ENCODE measurements around the gene C11orf24. TPM values are rescaled to one million over a fixed set of nuclear protein-coding genes. Genes with fewer than 3 reads are reported as not detected.
"Not testable (repeated sequence)": the region's sequence is repeated elsewhere in the genome, so short reads cannot be mapped to it uniquely, and the experiment has no call there.

The C11orf24 gene
- total and polyA plus RNA-seq, 5 donors, result 18.9 to 40.1 (median 27.0) TPM

DNA sequence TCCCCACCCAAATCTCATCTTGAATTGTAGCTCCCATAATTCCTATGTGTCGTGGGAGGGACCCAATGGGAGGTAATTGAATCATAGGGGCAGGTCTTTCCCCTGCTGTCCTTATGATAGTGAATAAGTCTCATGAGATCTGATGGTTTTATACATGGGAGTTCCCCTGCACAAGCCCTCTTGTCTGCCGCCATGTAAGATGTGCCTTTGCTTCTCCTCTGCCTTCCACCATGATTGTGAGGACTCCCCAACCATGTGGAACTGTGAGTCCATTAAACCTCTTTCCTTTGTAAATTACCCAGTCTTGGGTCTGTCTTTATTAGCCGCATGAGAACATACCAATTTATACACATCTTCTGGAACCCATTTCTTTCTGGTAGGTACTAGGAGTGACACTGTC lies 12.8 kb upstream of the C11orf24 start:
- H3K27me3 ChIP-seq (ENCODE audit: control insufficient read depth, insufficient read depth); DNase-seq; H3K9me3 ChIP-seq (ENCODE audit: control insufficient read depth, low read length); H3K27ac ChIP-seq (ENCODE audit: low read length); H3K4me3 ChIP-seq (ENCODE audit: low read length); ATAC-seq; intact Hi-C loops (cut with DNase I); H3K4me1 ChIP-seq (ENCODE audit: control insufficient read depth, insufficient read depth, low read length): not testable (repeated sequence)
- 96% methylated on average over 3 of the region's 3 CpGs for WGBS

- no peak for ATAC-seq
- no peak for DNase-seq
- Histone ChIP-seq H3K27me3 (ENCODE audit: control insufficient read depth, insufficient read depth) (no peaks in the 10 kb centered on the region), H3K9me3 (ENCODE audit: control insufficient read depth, low read length) (no peaks in the 10 kb centered on the region), H3K4me3 (ENCODE audit: low read length) (no peak overlapping the region), H3K4me1 (ENCODE audit: control insufficient read depth, insufficient read depth, low read length) (no peaks in the 10 kb centered on the region), H3K27ac (ENCODE audit: low read length) (no peak overlapping the region)
- intact Hi-C loops (cut with DNase I), result no loop called here
- WGBS, result 94% methylated on average over 14 of the region's 14 CpGs
These were observed 11.1 kb upstream of the C11orf24 start for GRCh38 chr11:68282861-68283230.

- ATAC-seq (no peak), DNase-seq (no peak)
- Histone ChIP-seq H3K27ac (ENCODE audit: low read length) (no peak overlapping the region), H3K4me3 (ENCODE audit: low read length) (no peak overlapping the region), H3K4me1 (ENCODE audit: control insufficient read depth, insufficient read depth, low read length) (no peaks in the 10 kb centered on the region), H3K27me3 (ENCODE audit: control insufficient read depth, insufficient read depth) (no peaks in the 10 kb centered on the region), H3K9me3 (ENCODE audit: control insufficient read depth, low read length) (no peaks in the 10 kb centered on the region)
- 63% methylated on average over 15 of the region's 15 CpGs for WGBS
- intact Hi-C loops (cut with DNase I), result no loop called here
These were observed 10.5 kb upstream of the C11orf24 start for GRCh38 chr11:68282141-68282860.

DNA sequence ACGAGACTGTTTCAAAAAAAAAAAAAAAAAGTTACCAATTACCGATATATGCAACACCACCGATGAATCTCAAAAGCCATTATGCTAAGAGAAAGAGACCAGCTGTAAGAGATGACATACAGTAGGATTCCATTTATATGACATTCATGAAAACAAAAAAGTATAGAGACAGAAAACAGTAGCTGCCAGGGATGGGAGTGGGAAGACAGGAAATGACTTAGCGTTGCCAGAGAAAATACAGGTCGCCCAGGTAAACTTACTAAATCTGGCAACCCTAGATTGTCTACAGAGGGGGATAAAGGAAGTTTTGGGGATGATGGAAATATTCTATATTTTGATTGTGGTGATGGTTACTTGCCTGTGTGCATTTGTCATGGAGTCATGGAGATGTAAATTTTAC lies 7.9 kb upstream of the C11orf24 start:
- H3K9me3 ChIP-seq (ENCODE audit: control insufficient read depth, low read length), result no peaks in the 10 kb centered on the region
- no peaks in the 10 kb centered on the region for H3K4me1 ChIP-seq (ENCODE audit: control insufficient read depth, insufficient read depth, low read length)
- ATAC-seq, result no peak
- intact Hi-C loops (cut with DNase I), result no loop called here
- no peaks in the 10 kb centered on the region for H3K27me3 ChIP-seq (ENCODE audit: control insufficient read depth, insufficient read depth)
- H3K27ac ChIP-seq (ENCODE audit: low read length), result no peak overlapping the region
- no peak overlapping the region for H3K4me3 ChIP-seq (ENCODE audit: low read length)
- no peak for DNase-seq
- WGBS, result 81% methylated on average over 5 of the region's 5 CpGs

- Histone ChIP-seq H3K27ac (ENCODE audit: low read length) (no peak overlapping the region), H3K9me3 (ENCODE audit: control insufficient read depth, low read length) (no peaks in the 10 kb centered on the region), H3K4me1 (ENCODE audit: control insufficient read depth, insufficient read depth, low read length) (no peaks in the 10 kb centered on the region), H3K27me3 (ENCODE audit: control insufficient read depth, insufficient read depth) (no peaks in the 10 kb centered on the region), H3K4me3 (ENCODE audit: low read length) (no peak overlapping the region)
- DNase-seq (no peak), ATAC-seq (no peak)
- intact Hi-C loops (cut with DNase I), result no loop called here
- 78% methylated on average over 6 of the region's 6 CpGs for WGBS
These were observed 5.1 kb upstream of the C11orf24 start for GRCh38 chr11:68276861-68277260.

DNA sequence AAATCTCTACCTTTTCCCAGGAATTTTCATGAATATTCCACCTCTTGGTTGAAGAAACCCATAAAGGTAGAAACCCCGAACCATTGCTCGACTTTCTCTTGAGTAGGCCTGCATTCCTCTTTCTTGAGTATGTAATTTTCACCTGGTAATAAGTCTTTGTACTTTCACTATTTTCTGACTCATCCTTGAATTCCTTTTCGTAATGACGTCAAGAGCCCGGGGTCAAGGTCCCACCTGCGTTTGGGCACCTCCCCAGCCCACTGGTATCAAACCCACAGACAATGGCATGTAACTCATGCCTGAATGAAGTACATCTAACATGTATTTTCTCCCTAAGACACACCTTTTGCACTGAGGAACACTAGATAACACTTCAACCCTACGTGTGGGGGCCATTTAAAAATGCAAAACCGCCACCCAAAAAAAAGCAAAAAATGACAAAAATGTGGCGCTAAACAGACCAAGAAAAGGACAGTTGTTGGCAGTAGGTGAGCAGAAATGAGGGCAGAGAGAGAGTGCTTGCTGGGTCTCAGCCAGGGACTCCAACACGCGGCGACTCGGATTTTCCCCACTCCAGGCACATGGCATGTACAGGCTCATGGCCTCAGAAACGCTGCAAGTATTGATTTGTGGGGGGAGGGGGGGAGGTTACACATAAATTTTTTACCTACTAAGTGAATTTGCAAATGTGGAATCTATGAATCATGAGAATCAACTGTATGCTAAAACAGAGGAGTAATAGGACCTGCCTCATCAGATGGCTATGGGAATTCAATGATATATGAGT lies 4.1 kb upstream of the C11orf24 start:
- DNase-seq (no peak), ATAC-seq (no peak)
- intact Hi-C loops (cut with DNase I), result no loop called here
- 95% methylated on average over 14 of the region's 14 CpGs for WGBS
- Histone ChIP-seq H3K9me3 (ENCODE audit: control insufficient read depth, low read length) (no peaks in the 10 kb centered on the region), H3K4me1 (ENCODE audit: control insufficient read depth, insufficient read depth, low read length) (no peaks in the 10 kb centered on the region), H3K4me3 (ENCODE audit: low read length) (no peak overlapping the region), H3K27me3 (ENCODE audit: control insufficient read depth, insufficient read depth) (no peaks in the 10 kb centered on the region), H3K27ac (ENCODE audit: low read length) (no peak overlapping the region)

DNA sequence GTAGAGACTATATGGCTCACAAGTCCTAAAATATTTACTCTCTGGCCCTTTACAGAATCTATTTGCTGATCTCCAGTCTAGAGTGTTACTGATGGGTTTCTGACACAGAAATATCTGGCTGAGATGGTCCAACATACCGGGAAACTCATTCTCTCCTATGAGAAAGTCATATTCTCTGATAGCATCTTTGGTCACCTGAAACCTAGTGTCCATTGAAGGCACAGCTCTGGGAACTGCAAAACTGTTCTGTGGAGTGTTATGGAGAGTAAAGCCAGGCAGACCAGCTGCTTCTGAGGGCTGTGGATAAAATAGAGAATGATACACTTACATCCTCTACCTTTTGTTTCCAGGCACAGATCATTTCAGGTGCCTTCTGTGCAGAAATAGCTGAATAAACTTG lies 2.5 kb upstream of the C11orf24 start:
- 78% methylated on average over 1 of the region's 1 CpG for WGBS

DNA sequence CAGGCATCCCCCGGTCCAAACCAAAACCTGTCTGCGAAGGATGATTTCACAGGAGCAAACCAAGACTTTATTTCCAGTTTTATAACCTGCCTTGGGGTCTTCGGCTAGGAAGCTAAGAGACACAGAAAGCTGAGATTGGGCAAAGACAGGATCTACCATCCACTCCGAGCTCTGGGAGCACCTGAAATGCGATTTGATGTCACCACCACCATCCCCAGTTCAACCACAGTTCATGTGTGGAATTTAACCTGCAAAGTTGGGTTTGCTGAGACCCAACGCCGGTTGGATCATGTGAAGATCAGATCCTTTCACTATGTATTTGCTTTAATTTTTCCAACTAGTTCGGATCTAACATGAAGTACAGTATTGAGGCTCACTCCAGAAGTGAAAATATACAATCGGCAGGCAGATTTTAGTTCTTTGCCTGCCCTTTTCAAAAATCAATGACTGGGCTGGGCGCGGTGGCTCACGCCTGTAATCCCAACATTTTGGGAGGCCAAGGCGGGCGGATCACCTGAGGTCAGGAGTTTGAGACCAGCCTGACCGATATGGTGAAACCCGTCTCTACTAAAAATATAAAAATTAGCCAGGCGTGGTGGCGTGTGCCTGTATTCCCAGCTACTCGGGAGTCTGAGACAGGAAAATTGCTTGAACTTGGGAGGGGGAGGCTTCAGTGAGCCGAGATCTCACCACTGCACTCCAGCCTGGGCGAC lies 1.4 kb upstream of the C11orf24 start:
- Histone ChIP-seq H3K4me3 (ENCODE audit: low read length) (no peak overlapping the region), H3K4me1 (ENCODE audit: control insufficient read depth, insufficient read depth, low read length) (peaks cover 9% of the 10 kb centered on the region), H3K27me3 (ENCODE audit: control insufficient read depth, insufficient read depth) (no peaks in the 10 kb centered on the region), H3K27ac (ENCODE audit: low read length) (no peak overlapping the region), H3K9me3 (ENCODE audit: control insufficient read depth, low read length) (no peaks in the 10 kb centered on the region)
- intact Hi-C loops (cut with DNase I), result no loop called here
- DNase-seq (no peak), ATAC-seq (no peak)
- 93% methylated on average over 21 of the region's 21 CpGs for WGBS

More for the DNA sequence above, 2.5 kb upstream of the C11orf24 start:
- intact Hi-C loops (cut with DNase I), result no loop called here
- Histone ChIP-seq H3K4me3 (ENCODE audit: low read length) (no peak overlapping the region), H3K27me3 (ENCODE audit: control insufficient read depth, insufficient read depth) (no peaks in the 10 kb centered on the region), H3K9me3 (ENCODE audit: control insufficient read depth, low read length) (no peaks in the 10 kb centered on the region), H3K4me1 (ENCODE audit: control insufficient read depth, insufficient read depth, low read length) (peaks cover 7% of the 10 kb centered on the region), H3K27ac (ENCODE audit: low read length) (no peak overlapping the region)
- DNase-seq, result no peak
- ATAC-seq, result no peak

DNA sequence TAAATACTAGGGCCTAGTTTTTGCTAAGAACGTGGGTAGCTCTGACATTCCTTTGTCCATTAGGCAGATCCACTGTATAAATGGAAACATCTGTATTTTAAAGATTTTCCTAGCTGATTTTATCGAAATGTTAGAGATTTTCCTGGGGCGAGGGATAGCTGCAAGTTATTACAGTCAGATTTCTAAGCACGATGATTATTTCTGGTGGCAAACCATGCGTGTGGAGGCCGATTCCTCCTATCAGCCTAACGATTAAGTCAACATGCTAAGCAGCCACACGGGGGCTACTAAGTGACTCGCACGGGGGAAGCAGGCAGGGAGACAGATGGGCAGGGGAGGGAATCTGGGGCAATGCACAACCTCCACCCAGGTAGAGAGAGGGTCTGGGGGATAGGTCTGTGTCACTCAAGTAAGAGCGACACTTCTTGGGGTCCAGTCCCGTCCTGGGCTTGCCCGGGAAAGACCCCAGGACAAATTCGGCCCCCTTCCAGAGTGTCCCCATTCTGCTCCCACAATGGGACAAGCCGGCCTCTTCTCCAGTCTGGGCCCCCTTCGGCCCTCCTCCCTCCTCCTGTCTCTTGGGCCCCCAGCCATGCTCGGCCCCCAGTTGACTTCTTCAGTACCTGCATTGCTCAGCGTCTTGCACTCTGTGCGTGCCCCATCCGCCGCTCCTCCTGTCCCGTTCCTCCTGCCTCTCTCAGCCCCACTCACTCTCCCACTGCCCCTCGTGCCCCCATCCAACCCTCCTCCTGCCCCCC lies 571 bp downstream of the C11orf24 start:
- peak; percentile 57 to 75 for ATAC-seq

GRCh38 chr11:68270196-68271022 lies 1.4 kb downstream of the C11orf24 start:
- no peak for ATAC-seq
- 66% methylated on average over 8 of the region's 8 CpGs for WGBS
- intact Hi-C loops (cut with DNase I), result no loop called here

More for the DNA sequence above, 571 bp downstream of the C11orf24 start:
- Histone ChIP-seq H3K9me3 (ENCODE audit: control insufficient read depth, low read length) (no peaks in the 10 kb centered on the region), H3K27ac (ENCODE audit: low read length) (peak overlapping the region; percentile 96), H3K27me3 (ENCODE audit: control insufficient read depth, insufficient read depth) (no peaks in the 10 kb centered on the region), H3K4me3 (ENCODE audit: low read length) (peak overlapping the region; percentile 80), H3K4me1 (ENCODE audit: control insufficient read depth, insufficient read depth, low read length) (peaks cover 12% of the 10 kb centered on the region)
- 3% methylated on average over 23 of the region's 23 CpGs for WGBS
- intact Hi-C loops (cut with DNase I), result no loop called here
- peak; percentile 73 to 81 (median 75) for DNase-seq

More at GRCh38 chr11:68270196-68271022, 1.4 kb downstream of the C11orf24 start:
- peak overlapping the region; percentile 80 for H3K4me3 ChIP-seq (ENCODE audit: low read length)
- H3K27ac ChIP-seq (ENCODE audit: low read length), result peak overlapping the region; percentile 75
- no peak for DNase-seq
- H3K9me3 ChIP-seq (ENCODE audit: control insufficient read depth, low read length), result no peaks in the 10 kb centered on the region
- peaks cover 12% of the 10 kb centered on the region for H3K4me1 ChIP-seq (ENCODE audit: control insufficient read depth, insufficient read depth, low read length)
- H3K27me3 ChIP-seq (ENCODE audit: control insufficient read depth, insufficient read depth), result no peaks in the 10 kb centered on the region

Measured in right cardiac atrium (tissue), 5 donors.